GM12873 (cell line): Measurements from ENCODE around the gene BCL10.

Source experiments
- TF ChIP-seq, protein P1 (sequence below): IDR thresholded peaks from 2 replicates; pipeline ENCODE4 v1.5.1; 2012; ENCODE audit warnings: low read depth, mild to moderate bottlenecking, moderate library complexity, low read length, control low read depth; ENCODE audit not compliant: insufficient read depth; ENCODE audit errors: missing control alignments

Gene BCL10

DNA sequence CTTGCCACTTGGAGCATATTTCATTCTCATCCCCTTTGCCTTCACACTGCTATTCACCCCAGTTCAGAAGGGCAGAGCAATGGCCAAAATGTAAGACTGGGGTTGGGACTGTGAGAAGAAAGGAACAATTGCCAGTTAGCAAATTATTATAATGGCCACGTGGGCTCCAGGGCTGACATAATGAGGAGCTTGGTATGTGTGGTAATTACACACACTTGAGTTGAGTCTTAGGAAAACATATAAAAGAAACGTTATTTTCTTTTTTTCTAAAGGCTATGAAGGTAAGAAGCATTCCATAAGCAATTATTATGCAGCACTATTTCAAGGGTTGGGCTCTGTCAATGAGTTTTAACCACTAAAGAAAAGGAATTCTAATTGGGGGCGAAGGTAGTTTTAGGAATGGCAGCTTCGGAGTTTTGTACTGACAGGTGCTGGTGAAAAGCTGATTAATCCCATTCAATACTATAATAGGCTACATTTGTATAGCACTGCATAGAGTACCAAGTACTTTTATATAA is 32.5 kb upstream of the BCL10 start:
- TF ChIP-seq, protein P1, sequence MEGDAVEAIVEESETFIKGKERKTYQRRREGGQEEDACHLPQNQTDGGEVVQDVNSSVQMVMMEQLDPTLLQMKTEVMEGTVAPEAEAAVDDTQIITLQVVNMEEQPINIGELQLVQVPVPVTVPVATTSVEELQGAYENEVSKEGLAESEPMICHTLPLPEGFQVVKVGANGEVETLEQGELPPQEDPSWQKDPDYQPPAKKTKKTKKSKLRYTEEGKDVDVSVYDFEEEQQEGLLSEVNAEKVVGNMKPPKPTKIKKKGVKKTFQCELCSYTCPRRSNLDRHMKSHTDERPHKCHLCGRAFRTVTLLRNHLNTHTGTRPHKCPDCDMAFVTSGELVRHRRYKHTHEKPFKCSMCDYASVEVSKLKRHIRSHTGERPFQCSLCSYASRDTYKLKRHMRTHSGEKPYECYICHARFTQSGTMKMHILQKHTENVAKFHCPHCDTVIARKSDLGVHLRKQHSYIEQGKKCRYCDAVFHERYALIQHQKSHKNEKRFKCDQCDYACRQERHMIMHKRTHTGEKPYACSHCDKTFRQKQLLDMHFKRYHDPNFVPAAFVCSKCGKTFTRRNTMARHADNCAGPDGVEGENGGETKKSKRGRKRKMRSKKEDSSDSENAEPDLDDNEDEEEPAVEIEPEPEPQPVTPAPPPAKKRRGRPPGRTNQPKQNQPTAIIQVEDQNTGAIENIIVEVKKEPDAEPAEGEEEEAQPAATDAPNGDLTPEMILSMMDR, result no peak

DNA sequence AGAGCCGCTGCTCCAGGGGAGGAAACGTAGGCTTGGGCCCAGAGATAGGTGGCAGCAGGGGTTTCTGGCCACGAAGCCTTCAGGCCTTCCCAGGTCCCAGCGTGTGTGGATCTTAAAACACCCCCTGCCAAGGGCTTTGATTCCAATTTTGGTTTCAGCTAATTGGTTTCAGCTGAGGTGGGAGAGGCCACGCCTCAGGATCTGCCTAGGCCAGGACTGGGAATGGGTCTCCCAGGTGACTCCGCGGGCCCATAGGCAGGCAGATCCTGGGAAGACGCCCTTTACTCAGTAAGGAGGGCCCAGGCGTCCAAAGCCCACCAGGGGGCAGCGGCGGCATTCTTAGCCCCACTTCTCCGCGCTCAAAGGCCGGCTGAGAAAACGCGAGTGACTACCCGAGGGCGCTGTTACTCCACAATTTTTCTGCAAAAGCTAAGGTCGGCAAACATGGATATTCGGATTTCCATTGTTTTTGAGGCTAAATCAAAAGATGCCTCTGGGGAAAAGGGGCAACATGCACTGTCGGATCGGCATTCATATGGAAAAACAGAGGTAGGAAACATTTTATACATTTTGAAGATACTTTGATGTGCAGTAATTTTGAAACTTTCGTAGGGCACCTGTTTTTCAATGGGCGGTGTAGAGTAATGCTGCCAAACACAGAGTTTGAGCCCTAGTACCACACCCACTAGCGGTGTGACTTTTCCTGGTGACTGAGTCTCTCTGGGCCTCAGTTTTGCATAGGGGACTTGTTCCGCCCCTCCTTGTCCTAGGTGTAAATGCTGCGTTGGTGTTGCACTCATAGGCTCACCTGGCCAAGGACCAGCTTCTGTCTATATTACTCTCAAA is 31.8 kb upstream of the BCL10 start:
- TF ChIP-seq, protein P1, result peak; percentile 90

DNA sequence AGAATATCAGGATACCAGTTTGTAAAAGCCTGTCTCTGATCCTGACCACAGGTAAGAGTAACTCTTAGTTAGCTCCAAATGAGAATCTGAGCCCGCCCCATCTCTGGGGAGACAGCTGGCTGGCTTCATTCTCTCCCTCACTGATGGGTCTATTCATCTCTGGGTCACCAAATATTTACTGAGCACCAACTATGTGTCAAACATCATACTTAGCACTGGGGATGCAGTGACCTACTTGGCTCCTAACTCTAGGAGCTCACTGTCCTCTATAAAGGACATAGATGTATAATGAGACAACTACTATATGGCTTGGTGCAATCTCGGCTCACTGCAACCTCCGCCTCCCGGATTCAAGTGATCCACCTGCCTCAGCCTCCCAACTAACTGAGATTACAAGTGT is 29.8 kb upstream of the BCL10 start:
- TF ChIP-seq, protein P1, result no peak

DNA sequence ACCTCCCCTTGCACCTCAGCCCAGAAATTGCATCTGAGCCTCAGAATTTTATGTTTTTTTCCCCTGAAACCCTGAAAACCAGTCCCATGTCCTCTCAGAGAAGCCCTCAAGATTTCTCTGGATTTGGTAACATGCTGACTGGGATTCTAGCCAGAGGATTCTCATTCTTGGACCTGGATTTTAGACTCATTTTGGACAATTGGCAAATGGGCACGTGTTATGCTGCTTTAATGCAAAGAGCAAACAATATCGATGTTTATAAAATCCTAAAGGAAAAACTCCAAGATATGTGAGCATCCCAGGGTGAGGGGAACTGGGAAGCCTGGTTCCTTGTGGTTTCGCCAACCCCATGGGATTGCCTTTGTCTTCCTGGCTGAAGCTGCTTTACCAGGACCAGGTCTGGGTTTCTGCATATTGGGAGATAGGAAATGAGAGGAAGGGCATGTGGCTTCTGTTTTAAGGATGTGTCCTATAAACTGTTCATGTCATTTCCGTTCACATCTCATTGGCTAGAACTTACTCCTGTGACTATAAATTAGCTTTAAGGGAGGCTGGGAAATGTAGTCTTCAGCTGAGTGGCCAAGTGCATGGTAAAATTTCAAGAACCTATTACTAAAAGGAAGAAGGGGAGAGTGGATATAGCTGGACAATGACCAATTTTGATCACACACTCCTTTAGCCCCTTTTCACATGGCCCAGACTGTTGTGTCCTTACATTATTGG is 27.2 kb upstream of the BCL10 start:
- TF ChIP-seq, protein P1, result no peak

DNA sequence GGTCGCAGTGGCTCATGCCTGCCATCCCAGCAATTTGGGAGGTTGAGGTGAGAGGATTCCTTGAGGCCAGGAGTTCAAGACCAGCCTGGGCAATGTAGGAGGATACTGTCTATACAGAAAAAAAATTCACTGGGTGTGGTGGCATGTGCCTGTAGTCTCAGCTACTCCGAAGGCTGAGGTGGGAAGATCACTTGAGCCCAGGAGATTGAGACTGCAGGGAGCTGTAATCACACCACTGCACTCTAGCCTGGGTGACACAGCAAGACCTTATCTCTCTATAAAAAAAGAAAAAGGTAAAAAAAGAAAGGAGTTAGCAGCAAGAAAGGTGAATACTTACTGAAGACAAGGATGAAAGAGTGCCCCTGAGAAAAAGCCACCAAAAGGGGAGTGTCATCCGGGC is 23.7 kb upstream of the BCL10 start:
- TF ChIP-seq, protein P1, result no peak

DNA sequence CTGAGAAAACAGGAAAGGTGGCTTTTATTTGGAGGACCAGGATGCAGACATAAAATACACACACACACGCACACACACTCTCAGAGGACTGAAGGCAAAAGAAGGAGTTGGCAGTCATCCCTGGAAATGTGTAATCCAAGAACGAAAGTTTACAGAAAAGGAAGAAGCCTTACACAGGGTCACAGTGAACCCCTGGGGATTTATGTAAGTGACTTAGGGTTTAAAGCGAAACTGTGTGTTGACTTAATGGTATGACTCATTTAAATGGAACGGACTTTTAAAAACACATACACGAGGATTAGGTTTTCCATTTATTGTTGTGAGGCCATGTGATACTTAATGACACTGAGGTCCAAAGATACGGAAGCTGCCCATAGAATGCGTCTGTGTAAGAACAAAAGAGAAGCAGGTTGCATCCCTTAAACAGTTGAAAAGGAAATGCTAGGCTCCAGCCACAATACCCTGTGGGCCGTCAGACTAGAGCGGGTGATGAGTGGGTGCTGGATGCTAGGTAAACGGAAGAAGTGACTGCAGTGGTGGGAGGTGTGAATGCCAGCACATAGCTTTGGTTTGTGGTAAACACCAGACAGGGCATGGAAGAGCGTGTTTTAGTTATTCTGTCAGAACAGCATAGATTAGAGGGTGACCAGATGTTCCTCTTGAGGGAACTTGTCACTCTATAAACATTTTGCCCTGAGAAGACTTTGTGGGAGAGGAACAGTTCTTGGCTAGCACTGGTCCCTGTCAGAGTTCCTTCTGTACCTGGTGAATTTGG is 21.6 kb upstream of the BCL10 start:
- TF ChIP-seq, protein P1, result no peak

DNA sequence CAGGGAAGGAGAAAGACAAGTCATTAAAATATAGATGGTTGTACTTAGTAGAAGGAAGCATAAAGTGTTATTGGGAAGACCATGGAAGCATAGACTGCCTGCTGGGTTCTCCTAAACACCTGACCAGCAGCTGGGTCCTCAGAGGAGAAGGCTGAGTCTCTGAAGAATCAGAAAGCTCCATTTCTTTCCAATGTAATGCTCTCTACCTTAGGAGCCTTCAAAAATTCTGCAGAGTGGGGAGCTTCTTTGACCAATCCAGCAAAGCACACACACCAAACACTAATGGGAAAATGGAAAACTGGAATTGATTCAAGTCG is 21.1 kb upstream of the BCL10 start:
- TF ChIP-seq, protein P1, result no peak
